Pancreas (tissue), 10 donors: ENCODE measurements around the gene ZBTB42. TPM values are rescaled to one million over a fixed set of nuclear protein-coding genes. Genes with fewer than 3 reads are reported as not detected.

ENCODE experiments used
- ATAC-seq, 4 donors: fragments of 200-7000 bp; cut with Tn5 transposase; one replicate each; pipeline versions ENCODE4 v1.8.0 to v1.9.1; 2020; ENCODE audit warnings: mild to moderate bottlenecking in 4 of 4, moderate library complexity in 4 of 4
- DNase-seq, 6 donors: peaks; one replicate each; pipeline ENCODE4 v3.0.0-alpha.2; 2020
- FAIRE-seq: peaks from 2 replicates; lab custom pipeline; 2012; peaks lifted over from hg19 to GRCh38; lab: Jason Lieb, UNC
- H3K27ac ChIP-seq, 4 donors: fragments of 200-600 bp; sonication (generic); 1 replicate in 3 of 4; 2 replicates in 1 of 4; pipeline versions ENCODE4 v1.5.0 to v1.8.0; 2020
- H3K27me3 ChIP-seq, 4 donors: fragments of 200-600 bp; one replicate each; pipeline ENCODE4 v1.8.0; 2021
- H3K36me3 ChIP-seq, 3 donors: fragments of 200-600 bp; sonication (generic) in 1 of 3; one replicate each; pipeline versions ENCODE4 v1.5.0 to v1.8.0; 2020 to 2021
- H3K4me1 ChIP-seq, 3 donors: fragments of 200-600 bp; one replicate each; pipeline ENCODE4 v1.8.0; 2021
- H3K4me3 ChIP-seq, 4 donors: fragments of 200-600 bp; sonication (generic) in 2 of 4; one replicate each; pipeline versions ENCODE4 v1.5.0 to v1.8.0; 2020 to 2021
- H3K9me3 ChIP-seq, 4 donors: fragments of 200-600 bp; one replicate each; pipeline ENCODE4 v1.8.0; 2021
- WGBS, 2 donors: extraction: QIAGEN DNeasy Blood & Tissue Kit; methylation state at CpG; one replicate each; pipeline ENCODE4 v1.1.7; 2013; 5-methylcytosine and 5-hydroxymethylcytosine counted together
- intact Hi-C, 3 donors: fragments of 100-400 bp; cut with DNase I; formaldehyde crosslinking; loops; one replicate each; pipeline versions ENCODE4 v1.11.1 to v1.14.2; 2022
- polyA plus RNA-seq, 2 donors: library from polyadenylated mRNA; stranded (reverse); fragments of 200-250 nt; gene quantifications; one replicate each; pipeline ENCODE4 v1.2.3, GENCODE V29; 2013
- total RNA-seq, 6 donors: library from RNA; stranded (reverse); fragmentation: NEBNext Ultra II Directional in 4 of 6; extraction: Animal tissue kit (Norgen Biotek cat#: 25700) in 4 of 6; gene quantifications; one replicate each; pipeline versions ENCODE4 v1.2.1 to v1.2.4, GENCODE V29; 2021 to 2023
- TF ChIP-seq, protein P1 (sequence below), 4 donors: fragments of 200-600 bp; sonication (generic) in 3 of 4; IDR thresholded peaks; one replicate each; pipeline versions ENCODE4 v1.5.0 to v1.8.0; 2021; ENCODE audit warnings: antibody characterized with exemption in 4 of 4
- donor health status: healthy with polysubstance abuse.
- donor health status: DM: no; HTN: no; CAD: no; lungs with moderate emphysema.
- donor health status: DM: no; HTN: no; CAD: no.
- donor health status: control.
- donor health status: control.
- donor health status: Bipolar disorder and iron deficiency.
- donor health status: DM: yes; HTN: yes; CAD: no.
- donor health status: DM: no; HTN: no; CAD: no.
- donor health status: DM: no; HTN: no; CAD: no.
- donor health status: DM: yes; HTN: yes; CAD: no.

The ZBTB42 gene
- total and polyA plus RNA-seq, 8 donors = 4.1 to 10.8 (median 8.3) TPM

DNA sequence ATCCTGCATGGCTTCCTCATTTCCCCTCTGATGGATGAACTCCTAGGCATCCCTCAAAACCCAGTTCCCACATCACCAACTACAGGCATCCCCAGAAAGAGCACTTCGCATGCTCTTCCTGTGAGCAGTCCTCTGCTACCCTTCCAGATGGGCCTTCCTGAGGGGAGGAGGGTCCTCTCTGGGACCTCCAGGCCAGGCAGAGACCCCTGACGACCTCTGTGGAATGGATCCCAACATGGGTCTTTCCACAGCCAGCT is 7.3 kb upstream of the ZBTB42 start:
- Histone ChIP-seq H3K27ac (peak overlapping the region in 1 of 4 donors; percentile 77), H3K4me3 (peak overlapping the region in 2 of 4 donors; percentile 73 to 79), H3K27me3 (no peaks in the 10 kb centered on the region), H3K9me3 (no peaks in the 10 kb centered on the region), H3K4me1 (peaks cover 21 to 30% (median 26%) of the 10 kb centered on the region in 3 donors), H3K36me3 (peaks cover 0 to 5% (median 0%) of the 10 kb centered on the region in 3 donors)
- TF ChIP-seq, protein P1, sequence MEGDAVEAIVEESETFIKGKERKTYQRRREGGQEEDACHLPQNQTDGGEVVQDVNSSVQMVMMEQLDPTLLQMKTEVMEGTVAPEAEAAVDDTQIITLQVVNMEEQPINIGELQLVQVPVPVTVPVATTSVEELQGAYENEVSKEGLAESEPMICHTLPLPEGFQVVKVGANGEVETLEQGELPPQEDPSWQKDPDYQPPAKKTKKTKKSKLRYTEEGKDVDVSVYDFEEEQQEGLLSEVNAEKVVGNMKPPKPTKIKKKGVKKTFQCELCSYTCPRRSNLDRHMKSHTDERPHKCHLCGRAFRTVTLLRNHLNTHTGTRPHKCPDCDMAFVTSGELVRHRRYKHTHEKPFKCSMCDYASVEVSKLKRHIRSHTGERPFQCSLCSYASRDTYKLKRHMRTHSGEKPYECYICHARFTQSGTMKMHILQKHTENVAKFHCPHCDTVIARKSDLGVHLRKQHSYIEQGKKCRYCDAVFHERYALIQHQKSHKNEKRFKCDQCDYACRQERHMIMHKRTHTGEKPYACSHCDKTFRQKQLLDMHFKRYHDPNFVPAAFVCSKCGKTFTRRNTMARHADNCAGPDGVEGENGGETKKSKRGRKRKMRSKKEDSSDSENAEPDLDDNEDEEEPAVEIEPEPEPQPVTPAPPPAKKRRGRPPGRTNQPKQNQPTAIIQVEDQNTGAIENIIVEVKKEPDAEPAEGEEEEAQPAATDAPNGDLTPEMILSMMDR (IDR thresholded peaks at IDR 0.05) = no peak
- DNase-seq (no peak), ATAC-seq (no peak), FAIRE-seq (no peak)
- WGBS, 2 donors = 60 to 71% methylated on average over 2 of the region's 2 CpGs
- intact Hi-C loops = no loop called here

DNA sequence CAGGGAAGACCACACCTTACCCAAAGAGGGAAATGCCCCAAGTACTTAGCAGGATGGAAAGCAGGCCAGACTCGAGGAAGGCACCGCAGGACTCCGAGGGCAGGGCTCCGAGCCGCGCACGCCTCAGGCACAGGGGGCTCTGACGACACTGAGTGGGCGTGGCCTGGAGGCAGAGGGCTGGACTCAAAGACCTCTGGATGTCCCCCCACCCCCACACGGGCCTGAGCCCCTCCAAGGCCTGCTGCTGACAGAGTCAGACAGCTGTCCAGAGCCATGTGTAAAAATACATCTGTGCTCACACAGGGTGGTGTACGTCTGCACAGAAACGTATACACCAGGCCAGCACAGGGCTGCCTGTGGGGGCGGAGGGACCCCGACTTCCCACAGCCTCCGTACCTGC is 6.8 kb upstream of the ZBTB42 start:
- Histone ChIP-seq H3K4me3 (peak overlapping the region; percentile 67 to 79 (median 75)), H3K4me1 (peaks cover 17 to 30% (median 26%) of the 10 kb centered on the region in 3 donors), H3K27me3 (no peaks in the 10 kb centered on the region), H3K9me3 (no peaks in the 10 kb centered on the region), H3K27ac (peak overlapping the region in 3 of 4 donors; percentile 31 to 77 (median 66)), H3K36me3 (peaks cover 0 to 5% (median 0%) of the 10 kb centered on the region in 3 donors)
- DNase-seq (peak in 2 of 6 donors; percentile 67 to 81), ATAC-seq (peak; percentile 7 to 19 (median 12)), FAIRE-seq (no peak)
- WGBS, 2 donors = 3 to 5% methylated on average over 15 of the region's 15 CpGs
- intact Hi-C loops = no loop called here
- TF ChIP-seq, protein P1 (IDR thresholded peaks at IDR 0.05) = no peak

- no peak for FAIRE-seq
- peak overlapping the region; percentile 31 to 77 (median 64) for H3K27ac ChIP-seq
Measured at GRCh38 chr14:104794631-104794992, 6.3 kb upstream of the ZBTB42 start.

DNA sequence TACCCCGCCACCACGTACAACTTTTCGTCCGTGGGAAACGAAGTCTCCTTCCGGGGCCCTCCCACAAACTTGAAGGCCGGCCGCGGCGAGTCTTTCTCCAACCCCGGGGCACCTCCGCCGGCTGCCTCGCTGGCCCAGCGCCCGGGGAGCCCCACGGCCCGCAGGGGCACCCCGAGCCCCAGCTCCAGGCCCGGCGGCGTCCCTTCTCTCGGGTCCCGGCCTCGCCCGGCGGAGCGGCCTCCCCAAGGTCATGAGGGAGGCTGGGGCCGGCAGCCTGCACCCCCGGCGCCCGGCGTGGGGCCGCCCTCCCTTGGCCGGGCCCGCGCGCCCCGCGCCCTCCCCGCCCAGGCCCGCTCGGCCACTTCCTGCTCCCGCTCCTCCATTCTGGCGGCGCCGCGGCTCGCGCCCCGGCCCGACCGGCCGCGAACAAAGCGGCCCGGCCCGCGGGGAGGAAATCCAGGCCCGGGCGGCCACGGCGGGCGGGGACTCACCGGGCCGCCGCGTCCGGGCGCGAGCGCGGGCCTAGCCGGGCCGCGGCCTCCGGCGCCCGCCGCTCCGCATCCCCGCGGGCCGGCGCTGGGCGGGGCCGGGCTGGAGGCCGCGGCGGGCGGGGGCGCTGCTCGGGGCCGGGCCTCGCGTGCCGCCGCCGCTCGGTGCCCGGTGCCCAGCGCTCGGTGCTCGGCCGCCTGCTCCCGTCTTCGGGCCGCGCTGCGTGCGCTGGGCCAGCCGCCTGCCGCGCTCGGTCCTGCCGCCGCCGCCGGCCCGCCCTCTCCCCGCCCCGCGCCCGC is 5.7 kb upstream of the ZBTB42 start, which contains the start of gene AKT1:
Gene AKT1, minus strand, starts transcription at position 756 of the 788 bp plus-strand sequence. CDS start 3,105 bp downstream, outside the sequence.
- intact Hi-C loops = no loop called here
- 0 to 1% methylated on average over 63 to 123 of the region's 124 CpGs for WGBS, 2 donors
- peak in 1 of 6 donors; percentile 65 for DNase-seq
- Histone ChIP-seq H3K27me3 (no peaks in the 10 kb centered on the region), H3K36me3 (peaks cover 0 to 5% (median 0%) of the 10 kb centered on the region in 3 donors), H3K4me3 (peak within 1 kb of the TSS; percentile 67 to 79 (median 75)), H3K4me1 (peaks cover 17 to 31% (median 26%) of the 10 kb centered on the region in 3 donors), H3K9me3 (no peaks in the 10 kb centered on the region), H3K27ac (peak within 1 kb of the TSS; percentile 39 to 78 (median 70))
- peak in 3 of 4 donors; percentile 4 to 38 (median 11) for ATAC-seq
- FAIRE-seq = no peak
- TF ChIP-seq, protein P1 (IDR thresholded peaks at IDR 0.05) = no peak

More at GRCh38 chr14:104794631-104794992, 6.3 kb upstream of the ZBTB42 start:
- H3K9me3 ChIP-seq = no peaks in the 10 kb centered on the region
- H3K36me3 ChIP-seq = peaks cover 0 to 5% (median 0%) of the 10 kb centered on the region in 3 donors
- no peaks in the 10 kb centered on the region for H3K27me3 ChIP-seq
- 1 to 5% methylated on average over 16 of the region's 16 CpGs for WGBS, 2 donors
- H3K4me1 ChIP-seq = peaks cover 17 to 30% (median 26%) of the 10 kb centered on the region in 3 donors
- ATAC-seq (peak in 3 of 4 donors; percentile 24 to 46 (median 27)), DNase-seq (peak in 1 of 6 donors; percentile 55)
- intact Hi-C loops = no loop called here
- TF ChIP-seq, protein P1 (IDR thresholded peaks at IDR 0.05) = no peak
- H3K4me3 ChIP-seq = peak overlapping the region; percentile 67 to 79 (median 75)
